Trophoblast cell (in vitro differentiated cells and primary cell): ENCODE data around the gene MYCN.

Experiments
- DNase-seq, 2 donors: peaks; one replicate each; pipeline ENCODE4 v3.0.0-alpha.2; 2016
- H2AFZ ChIP-seq: 2 replicates; pipeline ENCODE4 v1.6.1; 2013; ENCODE audit warnings: low read length, moderate library complexity, mild to moderate bottlenecking; ENCODE audit not compliant: insufficient read depth, poor library complexity
- H2AK5ac ChIP-seq: 2 replicates; pipeline ENCODE4 v1.6.1; 2013; ENCODE audit warnings: mild to moderate bottlenecking, low read length
- H2BK120ac ChIP-seq: 2 replicates; pipeline ENCODE4 v1.6.1; 2013; ENCODE audit warnings: low read length, mild to moderate bottlenecking, moderate library complexity; ENCODE audit not compliant: insufficient read depth, poor library complexity
- H2BK12ac ChIP-seq: 2 replicates; pipeline ENCODE4 v1.6.1; 2013; ENCODE audit warnings: mild to moderate bottlenecking, low read length, moderate library complexity
- H2BK5ac ChIP-seq: 2 replicates; pipeline ENCODE4 v1.6.1; 2013; ENCODE audit warnings: low read length, low read depth, moderate library complexity, mild to moderate bottlenecking; ENCODE audit not compliant: poor library complexity
- H3K14ac ChIP-seq: 2 replicates; pipeline ENCODE4 v1.6.1; 2013; ENCODE audit warnings: mild to moderate bottlenecking, low read length
- H3K18ac ChIP-seq: 2 replicates; pipeline ENCODE4 v1.6.1; 2013; ENCODE audit warnings: mild to moderate bottlenecking, low read length
- H3K23ac ChIP-seq: 2 replicates; pipeline ENCODE4 v1.6.1; 2013; ENCODE audit warnings: low read length
- H3K27ac ChIP-seq: 2 replicates; pipeline ENCODE4 v1.5.1; 2013; ENCODE audit warnings: low read depth, mild to moderate bottlenecking, inconsistent platforms, low read length, moderate library complexity
- H3K27me3 ChIP-seq: 2 replicates; pipeline ENCODE4 v1.6.1; 2013; ENCODE audit warnings: inconsistent platforms, mild to moderate bottlenecking, low read length, moderate library complexity; ENCODE audit not compliant: insufficient read depth
- H3K36me3 ChIP-seq, 2 experiments: 1 replicate in 1 of 2; 2 replicates in 1 of 2; pipeline ENCODE4 v1.6.1; 2013; ENCODE audit warnings: low read length in 2 of 2, mild to moderate bottlenecking in 2 of 2, moderate library complexity in 1 of 2; ENCODE audit not compliant: insufficient read depth in 2 of 2, control insufficient read depth in 1 of 2
- H3K4ac ChIP-seq: 2 replicates; pipeline ENCODE4 v1.6.1; 2013; ENCODE audit warnings: low read depth, mild to moderate bottlenecking, low read length, moderate library complexity
- H3K4me1 ChIP-seq, 2 experiments: 1 replicate in 1 of 2; 2 replicates in 1 of 2; pipeline ENCODE4 v1.6.1; 2013; ENCODE audit warnings: low read length in 2 of 2, mild to moderate bottlenecking in 2 of 2, moderate library complexity in 1 of 2; ENCODE audit not compliant: insufficient read depth in 2 of 2, control insufficient read depth in 1 of 2
- H3K4me2 ChIP-seq: 2 replicates; pipeline ENCODE4 v1.6.1; 2013; ENCODE audit warnings: inconsistent platforms, mild to moderate bottlenecking, low read length, moderate library complexity
- H3K4me3 ChIP-seq: 2 replicates; pipeline ENCODE4 v1.5.1; 2013; ENCODE audit warnings: mild to moderate bottlenecking, low read depth, low read length, inconsistent platforms
- H3K79me1 ChIP-seq: one replicate; pipeline ENCODE4 v1.6.1; 2013; ENCODE audit warnings: low read length
- H3K79me2 ChIP-seq: 2 replicates; pipeline ENCODE4 v1.6.1; 2013; ENCODE audit warnings: low read length, mild to moderate bottlenecking; ENCODE audit not compliant: control insufficient read depth, insufficient read depth, poor library complexity
- H3K9ac ChIP-seq: 2 replicates; pipeline ENCODE4 v1.6.1; 2013; ENCODE audit warnings: mild to moderate bottlenecking, low read length
- H3K9me3 ChIP-seq: 2 replicates; pipeline ENCODE4 v1.6.1; 2013; ENCODE audit warnings: low read depth, mild to moderate bottlenecking, control low read depth, inconsistent platforms, low read length; ENCODE audit not compliant: insufficient read depth
- H4K12ac ChIP-seq: 2 replicates; pipeline ENCODE4 v1.6.1; 2013; ENCODE audit warnings: low read depth, mild to moderate bottlenecking, low read length, moderate library complexity
- H4K8ac ChIP-seq: 2 replicates; pipeline ENCODE4 v1.6.1; 2013; ENCODE audit warnings: low read depth, mild to moderate bottlenecking, low read length, moderate library complexity
- H4K91ac ChIP-seq: one replicate; pipeline ENCODE4 v1.6.1; 2013; ENCODE audit warnings: low read depth, mild to moderate bottlenecking, low read length, moderate library complexity
- WGBS: extraction: QIAGEN DNeasy Blood & Tissue Kit; methylation state at CpG from one replicate; pipeline ENCODE4 v1.1.7; 2013; ENCODE audit warnings: missing lambda C conversion rate; ENCODE audit not compliant: insufficient read length, insufficient coverage; ENCODE audit errors: extremely low coverage; 5-methylcytosine and 5-hydroxymethylcytosine counted together

Gene MYCN

GRCh38 chr2:15971831-15972522, 31.6 kb downstream of the MYCN start:
- Histone ChIP-seq H4K12ac (no peak overlapping the region), H3K36me3 (no peaks in the 10 kb centered on the region), H3K23ac (no peak overlapping the region), H2BK5ac (no peak overlapping the region), H3K4me1 (peaks cover 7 to 12% of the 10 kb centered on the region in 2 experiments), H3K9me3 (no peaks in the 10 kb centered on the region), H2AK5ac (no peak overlapping the region), H3K27ac (no peak overlapping the region), H3K79me2 (no peaks in the 10 kb centered on the region), H3K4me3 (no peak overlapping the region), H3K27me3 (no peaks in the 10 kb centered on the region), H4K91ac (no peak overlapping the region), H2BK12ac (no peak overlapping the region), H3K9ac (no peak overlapping the region), H3K4ac (no peak overlapping the region), H3K14ac (no peak overlapping the region), H2BK120ac (no peak overlapping the region), H3K4me2 (no peak overlapping the region), H3K18ac (no peak overlapping the region), H4K8ac (no peak overlapping the region), H3K79me1 (peaks cover 3% of the 10 kb centered on the region), H2AFZ (no peak overlapping the region)
- DNase-seq, result no peak
- no CpG with 5 or more reads among the region's 7 CpGs for WGBS

- DNase-seq, result no peak
- Histone ChIP-seq H3K4ac (no peak overlapping the region), H3K4me2 (no peak overlapping the region), H2AK5ac (no peak overlapping the region), H3K9me3 (no peaks in the 10 kb centered on the region), H3K4me1 (peaks cover 1 to 3% of the 10 kb centered on the region in 2 experiments), H4K12ac (no peak overlapping the region), H2AFZ (no peak overlapping the region), H2BK120ac (no peak overlapping the region), H4K91ac (no peak overlapping the region), H3K79me2 (no peaks in the 10 kb centered on the region), H3K36me3 (no peaks in the 10 kb centered on the region), H3K23ac (no peak overlapping the region), H4K8ac (no peak overlapping the region), H3K27me3 (no peaks in the 10 kb centered on the region), H3K27ac (no peak overlapping the region), H3K4me3 (no peak overlapping the region), H3K9ac (no peak overlapping the region), H3K18ac (no peak overlapping the region), H2BK5ac (no peak overlapping the region), H2BK12ac (no peak overlapping the region), H3K79me1 (peaks cover 1% of the 10 kb centered on the region), H3K14ac (no peak overlapping the region)
- no CpG with 5 or more reads among the region's 7 CpGs for WGBS
These were observed 33.4 kb downstream of the MYCN start for GRCh38 chr2:15973481-15974401.

- Histone ChIP-seq H3K4ac (no peak overlapping the region), H4K8ac (no peak overlapping the region), H3K18ac (no peak overlapping the region), H3K36me3 (no peaks in the 10 kb centered on the region), H2AFZ (no peak overlapping the region), H4K12ac (no peak overlapping the region), H3K79me2 (no peaks in the 10 kb centered on the region), H2BK5ac (no peak overlapping the region), H4K91ac (no peak overlapping the region), H3K79me1 (no peaks in the 10 kb centered on the region), H3K9me3 (no peaks in the 10 kb centered on the region), H2AK5ac (no peak overlapping the region), H3K4me3 (no peak overlapping the region), H3K23ac (no peak overlapping the region), H3K27me3 (no peaks in the 10 kb centered on the region), H3K14ac (no peak overlapping the region), H3K27ac (no peak overlapping the region), H2BK120ac (no peak overlapping the region), H3K4me2 (no peak overlapping the region), H2BK12ac (no peak overlapping the region), H3K4me1 (peaks cover 0 to 2% of the 10 kb centered on the region in 2 experiments), H3K9ac (no peak overlapping the region)
- WGBS, result no CpG with 5 or more reads among the region's 5 CpGs
- no peak for DNase-seq
These were observed 34.4 kb downstream of the MYCN start for GRCh38 chr2:15974565-15975260.

- H3K79me2 ChIP-seq, result no peaks in the 10 kb centered on the region
- no peak overlapping the region for H4K91ac ChIP-seq
- no peak overlapping the region for H2AK5ac ChIP-seq
- no peak overlapping the region for H3K23ac ChIP-seq
- H3K14ac ChIP-seq, result no peak overlapping the region
- H3K18ac ChIP-seq, result no peak overlapping the region
- H3K9ac ChIP-seq, result no peak overlapping the region
- no peaks in the 10 kb centered on the region for H3K36me3 ChIP-seq
- no peak overlapping the region for H4K8ac ChIP-seq
- no CpG with 5 or more reads among the region's 3 CpGs for WGBS
- no peak overlapping the region for H3K27ac ChIP-seq
- no peak overlapping the region for H2BK12ac ChIP-seq
- H3K4me1 ChIP-seq, result peaks cover under 1 to 2% of the 10 kb centered on the region in 2 experiments
- no peak overlapping the region for H4K12ac ChIP-seq
- no peak for DNase-seq
- H3K9me3 ChIP-seq, result no peaks in the 10 kb centered on the region
- no peak overlapping the region for H3K4ac ChIP-seq
- no peak overlapping the region for H2BK120ac ChIP-seq
- H2AFZ ChIP-seq, result no peak overlapping the region
- no peak overlapping the region for H3K4me2 ChIP-seq
- no peak overlapping the region for H2BK5ac ChIP-seq
- no peaks in the 10 kb centered on the region for H3K79me1 ChIP-seq
- H3K27me3 ChIP-seq, result no peaks in the 10 kb centered on the region
- no peak overlapping the region for H3K4me3 ChIP-seq
These were observed 34.9 kb downstream of the MYCN start for GRCh38 chr2:15975261-15975600.
